Measurements from ENCODE around the gene PPP1R3D. TPM values are rescaled to one million over a fixed set of nuclear protein-coding genes. Genes with fewer than 3 reads are reported as not detected.
"Not testable (repeated sequence)": the region's sequence is repeated elsewhere in the genome, so short reads cannot be mapped to it uniquely, and the experiment has no call there.

Gene PPP1R3D
- total RNA-seq, 1 donor from 2014 or later, result 5.8 TPM

GRCh38 chr20:59895908-59896307 lies 44.2 kb downstream of the PPP1R3D start:
- H3K4me1 Mint-ChIP-seq (ENCODE audit: low read depth, unreplicated experiment), result no peaks in the 10 kb centered on the region
- no peak for FAIRE-seq
- TF ChIP-seq EZH2 (IDR thresholded peaks at IDR 0.05; ENCODE audit: insufficient read depth, low read length), result no peak
- no peak for TF ChIP-seq CTCF (IDR thresholded peaks at IDR 0.05; ENCODE audit: insufficient read depth, low read depth, low read length)

GRCh38 chr20:59891581-59891980 lies 48.5 kb downstream of the PPP1R3D start:
- FAIRE-seq (no peak), DNase-seq (ENCODE audit: low read depth) (no peak)
- no peak overlapping the region for H3K27ac Mint-ChIP-seq (ENCODE audit: unreplicated experiment)
- TF ChIP-seq CTCF (IDR thresholded peaks at IDR 0.05; ENCODE audit: insufficient read depth, low read depth, low read length) (no peak), EZH2 (IDR thresholded peaks at IDR 0.05; ENCODE audit: insufficient read depth, low read length) (no peak)
- H3K4me2 ChIP-seq (ENCODE audit: low read length), result no peak overlapping the region
- no peaks in the 10 kb centered on the region for H3K27me3 Mint-ChIP-seq (ENCODE audit: low read depth, unreplicated experiment)
- H3K9ac ChIP-seq (ENCODE audit: low read length), result no peak overlapping the region
- no peaks in the 10 kb centered on the region for H3K36me3 ChIP-seq (ENCODE audit: insufficient read depth, low read length)
- H3K4me3 ChIP-seq (ENCODE audit: insufficient read depth, low read depth, low read length), result no peak overlapping the region
- no peaks in the 10 kb centered on the region for H3K9me3 Mint-ChIP-seq (ENCODE audit: unreplicated experiment)
- H3K27me3 ChIP-seq (ENCODE audit: insufficient read depth, low read length), result no peaks in the 10 kb centered on the region
- H3K79me2 ChIP-seq (ENCODE audit: insufficient read depth, low read length), result no peaks in the 10 kb centered on the region
- no peaks in the 10 kb centered on the region for H3K4me1 Mint-ChIP-seq (ENCODE audit: low read depth, unreplicated experiment)
- no peaks in the 10 kb centered on the region for H3K9me3 ChIP-seq (ENCODE audit: insufficient read depth, low read depth, low read length)
- H3K27ac ChIP-seq (ENCODE audit: low read depth, low read length), result no peak overlapping the region
- H3K4me3 Mint-ChIP-seq (ENCODE audit: unreplicated experiment), result no peak overlapping the region
- H3K36me3 Mint-ChIP-seq (ENCODE audit: low read depth, unreplicated experiment), result no peaks in the 10 kb centered on the region
- H4K20me1 ChIP-seq (ENCODE audit: insufficient read depth, low read length), result no peaks in the 10 kb centered on the region
- no peaks in the 10 kb centered on the region for H3K4me1 ChIP-seq (ENCODE audit: insufficient read depth, low read length)
- no peak overlapping the region for H2AFZ ChIP-seq (ENCODE audit: low read depth, low read length)

More at GRCh38 chr20:59895908-59896307, 44.2 kb downstream of the PPP1R3D start:
- H4K20me1 ChIP-seq (ENCODE audit: insufficient read depth, low read length), result no peaks in the 10 kb centered on the region
- Mint-ChIP-seq H3K9me3 (ENCODE audit: unreplicated experiment) (no peaks in the 10 kb centered on the region), H3K36me3 (ENCODE audit: low read depth, unreplicated experiment) (no peaks in the 10 kb centered on the region), H3K4me3 (ENCODE audit: unreplicated experiment) (no peak overlapping the region), H3K27me3 (ENCODE audit: low read depth, unreplicated experiment) (no peaks in the 10 kb centered on the region), H3K27ac (ENCODE audit: unreplicated experiment) (no peak overlapping the region)
- no peak overlapping the region for H3K27ac ChIP-seq (ENCODE audit: low read depth, low read length)
- H3K79me2 ChIP-seq (ENCODE audit: insufficient read depth, low read length), result no peaks in the 10 kb centered on the region
- DNase-seq (ENCODE audit: low read depth), result no peak
- no peaks in the 10 kb centered on the region for H3K4me1 ChIP-seq (ENCODE audit: insufficient read depth, low read length)
- no peak overlapping the region for H3K9ac ChIP-seq (ENCODE audit: low read length)
- no peak overlapping the region for H2AFZ ChIP-seq (ENCODE audit: low read depth, low read length)
- no peaks in the 10 kb centered on the region for H3K36me3 ChIP-seq (ENCODE audit: insufficient read depth, low read length)
- H3K9me3 ChIP-seq (ENCODE audit: insufficient read depth, low read depth, low read length), result no peaks in the 10 kb centered on the region
- H3K4me2 ChIP-seq (ENCODE audit: low read length), result no peak overlapping the region
- H3K4me3 ChIP-seq (ENCODE audit: insufficient read depth, low read depth, low read length), result no peak overlapping the region
- H3K27me3 ChIP-seq (ENCODE audit: insufficient read depth, low read length), result no peaks in the 10 kb centered on the region

GRCh38 chr20:59890035-59890434 lies 50.1 kb downstream of the PPP1R3D start:
- not testable (repeated sequence) for H3K4me3 ChIP-seq (ENCODE audit: insufficient read depth, low read depth, low read length); FAIRE-seq; H3K27ac Mint-ChIP-seq (ENCODE audit: unreplicated experiment); H3K4me1 ChIP-seq (ENCODE audit: insufficient read depth, low read length); H3K79me2 ChIP-seq (ENCODE audit: insufficient read depth, low read length); H3K9ac ChIP-seq (ENCODE audit: low read length); H3K4me3 Mint-ChIP-seq (ENCODE audit: unreplicated experiment); H3K4me1 Mint-ChIP-seq (ENCODE audit: low read depth, unreplicated experiment); H4K20me1 ChIP-seq (ENCODE audit: insufficient read depth, low read length); H3K4me2 ChIP-seq (ENCODE audit: low read length); H3K27ac ChIP-seq (ENCODE audit: low read depth, low read length); H3K27me3 Mint-ChIP-seq (ENCODE audit: low read depth, unreplicated experiment); H3K36me3 ChIP-seq (ENCODE audit: insufficient read depth, low read length); H3K27me3 ChIP-seq (ENCODE audit: insufficient read depth, low read length); H3K9me3 ChIP-seq (ENCODE audit: insufficient read depth, low read depth, low read length); H3K36me3 Mint-ChIP-seq (ENCODE audit: low read depth, unreplicated experiment); H2AFZ ChIP-seq (ENCODE audit: low read depth, low read length); H3K9me3 Mint-ChIP-seq (ENCODE audit: unreplicated experiment); DNase-seq (ENCODE audit: low read depth)

Measured in astrocyte (in vitro differentiated cells and primary cell).